GM12878 (cell line): ENCODE measurements around the gene ECPAS. TPM values are rescaled to one million over a fixed set of nuclear protein-coding genes. Genes with fewer than 3 reads are reported as not detected.

ENCODE experiments used
- ATAC-seq: fragments of 200-7000 bp; cut with Tn5 transposase; 3 replicates; pipeline ENCODE4 v1.9.1; 2020; ENCODE audit warnings: mild to moderate bottlenecking, moderate library complexity
- BruUV-seq: library from RNA; stranded (reverse); fragments of 400-500 nt; replicated peaks from 2 replicates; lab custom pipeline; 2021; lab: Mats Ljungman, UMichigan
- CTCF ChIA-PET: fragments of 300-600 bp; sonication (Branson Sonifier 250); formaldehyde crosslinking; extraction: SDS; loops from one replicate; lab custom pipeline; 2021; ENCODE audit warnings: inconsistent platforms; lab: Yijun Ruan, JAX
- POLR2A ChIA-PET: fragments of 350-600 bp; formaldehyde crosslinking; extraction: SDS; loops from one replicate; lab custom pipeline; 2021; ENCODE audit warnings: inconsistent platforms; lab: Charles Lee
- RAD21 ChIA-PET: fragments of 300-600 bp; sonication (Branson Sonifier 250); formaldehyde crosslinking; loops from one replicate; lab custom pipeline; 2023; ENCODE audit warnings: antibody characterized with exemption; ENCODE audit not compliant: unreplicated experiment; lab: Charles Lee
- SMC1A ChIA-PET: fragments of 300-600 bp; sonication (Branson Sonifier 250); formaldehyde crosslinking; loops from one replicate; lab custom pipeline; 2023; ENCODE audit not compliant: unreplicated experiment, uncharacterized antibody; lab: Charles Lee
- DNase-seq: peaks from one replicate; pipeline ENCODE4 v3.0.0-alpha.2; 2011; ENCODE audit warnings: low read depth, low spot score
- FAIRE-seq: peaks from 3 replicates; lab custom pipeline; 2011; peaks lifted over from hg19 to GRCh38; lab: Jason Lieb, UNC
- H2AFZ ChIP-seq: 2 replicates; pipeline ENCODE4 v1.6.0; 2011; ENCODE audit warnings: low read depth, low read length, control low read depth; ENCODE audit not compliant: control insufficient read depth
- H3K27ac ChIP-seq: 2 replicates; pipeline ENCODE4 v1.5.1; 2011; ENCODE audit warnings: control low read depth; ENCODE audit not compliant: control insufficient read depth, insufficient read depth
- H3K27me3 ChIP-seq, 2 experiments: replicated peaks in 1 of 2; 2 replicates each; pipeline versions ENCODE4 v1.6.0 to v1.6.1; 2011; ENCODE audit warnings: low read length in 1 of 2; ENCODE audit not compliant: control insufficient read depth in 2 of 2, insufficient read depth in 2 of 2
- H3K36me3 ChIP-seq, 2 experiments: 2 replicates each; pipeline ENCODE4 v1.5.1; 2011; ENCODE audit warnings: low read length in 1 of 2; ENCODE audit not compliant: control insufficient read depth in 2 of 2, insufficient read depth in 2 of 2
- H3K4me1 ChIP-seq: 2 replicates; pipeline ENCODE4 v1.6.1; 2011; ENCODE audit warnings: mild to moderate bottlenecking, low read length, moderate library complexity, mixed read lengths; ENCODE audit not compliant: control insufficient read depth, insufficient read depth
- H3K4me2 ChIP-seq: 2 replicates; pipeline ENCODE4 v1.6.0; 2011; ENCODE audit warnings: control low read depth; ENCODE audit not compliant: control insufficient read depth, insufficient read depth
- H3K4me3 ChIP-seq: fragments of 200-600 bp; sonication (generic); 2 replicates; pipeline ENCODE4 v1.5.1; 2016
- H3K79me2 ChIP-seq: 2 replicates; pipeline ENCODE4 v1.6.0; 2011; ENCODE audit warnings: low read length; ENCODE audit not compliant: control insufficient read depth, insufficient read depth
- H3K9ac ChIP-seq: 2 replicates; pipeline ENCODE4 v1.8.0; 2011; ENCODE audit warnings: low read length, control low read depth, mixed read lengths; ENCODE audit not compliant: control insufficient read depth, insufficient read depth
- H3K9me3 ChIP-seq: replicated peaks from 3 replicates; pipeline ENCODE4 v1.5.1; 2011; ENCODE audit warnings: mild to moderate bottlenecking, low read length; ENCODE audit not compliant: control insufficient read depth, insufficient read depth
- H4K20me1 ChIP-seq: 2 replicates; pipeline ENCODE4 v1.6.0; 2011; ENCODE audit not compliant: control insufficient read depth, insufficient read depth
- ATF7 ChIP-seq: fragments of 450-650 bp; IDR thresholded peaks from 2 replicates; pipeline ENCODE4 v1.6.1; 2016; ENCODE audit warnings: low read depth, mild to moderate bottlenecking
- CHD4 ChIP-seq: fragments of 200-600 bp; sonication (generic); IDR thresholded peaks from 2 replicates; pipeline ENCODE4 v1.6.1; 2016; ENCODE audit warnings: mild to moderate bottlenecking
- CREM ChIP-seq: IDR thresholded peaks from 2 replicates; pipeline ENCODE4 v1.6.1; 2014; ENCODE audit warnings: antibody characterized with exemption, low read depth
- ETV6 ChIP-seq, 2 experiments: fragments of 450-650 bp in 1 of 2; IDR thresholded peaks in 1 of 2; conservative IDR thresholded peaks in 1 of 2; 2 replicates each; pipeline ENCODE4 v1.6.1; 2014; ENCODE audit warnings: antibody characterized with exemption in 1 of 2, borderline replicate concordance in 1 of 2, low read depth in 1 of 2, mild to moderate bottlenecking in 1 of 2, moderate library complexity in 1 of 2
- GABPA ChIP-seq: IDR thresholded peaks from 2 replicates; pipeline ENCODE4 v1.6.1; 2014; ENCODE audit warnings: antibody characterized with exemption, low read depth, mild to moderate bottlenecking, inconsistent platforms
- LARP7 ChIP-seq: fragments of 450-650 bp; IDR thresholded peaks from 2 replicates; pipeline ENCODE4 v1.6.1; 2017; ENCODE audit warnings: mild to moderate bottlenecking
- MEF2B ChIP-seq: fragments of 450-650 bp; IDR thresholded peaks from 2 replicates; pipeline ENCODE4 v1.6.1; 2018; ENCODE audit warnings: mild to moderate bottlenecking, moderate library complexity; ENCODE audit not compliant: partially characterized antibody, poor library complexity, severe bottlenecking
- WGBS: methylation state at CpG from one replicate; pipeline ENCODE4 v1.1.6; 2016; ENCODE audit warnings: low lambda C conversion rate; ENCODE audit not compliant: insufficient replicate concordance, insufficient coverage; ENCODE audit errors: missing lambda C conversion rate; 5-methylcytosine and 5-hydroxymethylcytosine counted together
- in situ Hi-C: fragments of 300-500 bp; cut with MboI; formaldehyde crosslinking; loops from 9 replicates; pipeline ENCODE4 v1.14.3; 2018; ENCODE audit warnings: mixed read lengths
- intact Hi-C: fragments of 100-400 bp; cut with micrococcal nuclease; formaldehyde crosslinking; loops from one replicate; pipeline ENCODE4 v1.14.2; 2022; ENCODE audit not compliant: unreplicated experiment
- polyA plus RNA-seq, 11 experiments: library from polyadenylated mRNA; depleted of rRNA in 4 of 11; unstranded in 6 of 11; stranded (reverse) in 5 of 11; fragments of >200 nt; fragmentation: Nextera tagmentation in 4 of 11; fragmentation: Illumina TruSeq in 1 of 11; extraction: Ambion mirVana in 4 of 11; extraction: Trizol in 1 of 11; gene quantifications; 1 replicate in 1 of 11; 2 replicates in 10 of 11; pipeline versions ENCODE4 v1.2.1 to v1.2.3, GENCODE V29; 2011 to 2016; ENCODE audit warnings: inconsistent platforms in 2 of 11, missing spikeins in 2 of 11, low read depth in 1 of 11
- total RNA-seq, 4 experiments: library from RNA; depleted of rRNA in 3 of 4; stranded (reverse); fragments of >200 nt in 3 of 4; fragmentation: Illumina TruSeq in 1 of 4; extraction: Trizol in 1 of 4; gene quantifications; 2 replicates each; pipeline versions ENCODE4 v1.2.1 to v1.2.3, GENCODE V29; 2013 to 2021
- TF ChIP-seq, protein P1 (sequence below): fragments of 450-650 bp; conservative IDR thresholded peaks from 2 replicates; pipeline ENCODE4 v1.6.1; 2017; ENCODE audit warnings: mild to moderate bottlenecking, moderate library complexity

The ECPAS gene
- total and polyA plus RNA-seq, 10 of the 15 experiments (the other 5 are each of a cell fraction or from before 2014, with no cell fraction given) = 11.2 to 69.8 (median 50.1) TPM

DNA sequence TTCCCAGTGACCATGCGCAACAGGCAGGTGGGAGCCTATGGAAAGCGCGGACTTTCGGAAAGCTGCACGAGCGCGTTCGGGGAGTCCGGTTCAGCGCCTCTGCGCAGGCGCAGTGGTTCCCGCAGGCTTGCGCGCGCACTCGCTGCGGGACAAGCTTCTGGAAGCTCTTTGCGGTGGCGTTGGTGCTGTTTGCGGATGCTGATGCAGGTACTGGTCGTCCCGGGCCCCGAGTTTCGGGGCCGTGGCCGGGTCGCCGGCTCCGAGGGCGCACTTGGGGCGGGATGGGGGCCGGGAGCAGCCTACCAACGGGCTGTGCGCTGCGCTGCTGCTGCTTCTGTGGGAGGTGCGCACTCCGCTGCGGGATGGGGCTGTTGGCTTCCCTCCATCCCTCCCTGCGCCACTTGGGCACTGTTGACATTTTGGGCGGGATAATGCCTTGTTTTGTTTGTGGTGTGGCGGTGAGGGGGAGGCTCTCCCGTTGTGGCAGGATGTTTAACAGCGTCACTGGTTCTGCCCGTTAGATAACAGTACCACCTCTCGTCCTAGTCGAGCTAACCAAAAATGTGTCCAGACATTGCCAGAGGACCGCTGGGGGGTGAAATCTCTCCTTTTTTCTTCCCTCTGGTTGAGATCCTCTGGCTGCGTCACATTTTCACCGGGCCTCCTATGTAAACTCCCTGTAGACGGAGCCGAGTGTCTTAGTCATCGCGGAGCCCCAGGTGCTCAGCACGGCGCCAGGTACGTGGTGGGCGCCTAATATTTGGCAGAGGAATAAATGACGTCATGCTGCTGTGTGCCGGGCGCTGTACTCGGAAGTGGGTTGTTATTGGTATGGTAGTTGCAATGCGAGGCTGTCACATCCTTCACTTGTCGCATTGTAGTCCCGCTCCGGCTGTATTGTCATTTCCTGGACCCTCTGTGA lies 41.1 kb upstream of the ECPAS start, which contains the start of gene ZNF483:
Gene ZNF483, plus strand, starts transcription at position 124 of the 922 bp plus-strand sequence. CDS start 2,217 bp downstream, outside the sequence.
- POLR2A ChIA-PET = no interaction called here
- Histone ChIP-seq H4K20me1 (no peaks in the 10 kb centered on the region), H3K27ac (no peak within 1 kb of the TSS), H2AFZ (peak within 1 kb of the TSS; percentile 75), H3K79me2 (no peaks in the 10 kb centered on the region), H3K36me3 (no peaks in the 10 kb centered on the region), H3K4me3 (peak within 1 kb of the TSS; percentile 50; the same call in 1 of the 2 replicates), H3K9me3 (peaks cover 3% of the 10 kb centered on the region; the same call in 1 of the 3 replicates), H3K27me3 (no peaks in the 10 kb centered on the region), H3K4me2 (peak within 1 kb of the TSS; percentile 12), H3K4me1 (no peaks in the 10 kb centered on the region), H3K9ac (peak within 1 kb of the TSS; percentile 29; the same call in 1 of the 2 replicates)
- SMC1A ChIA-PET = no interaction called here
- in situ Hi-C loops = no loop called here
- intact Hi-C loops = no loop called here
- CTCF ChIA-PET = no interaction called here
- FAIRE-seq (no peak), ATAC-seq (no peak), DNase-seq (no peak)
- TF ChIP-seq MEF2B (no peak), ATF7 (peak; percentile 60), CHD4 (no peak), CREM (0 out of 2 replicates have a peak, but pooled peaks have one; percentile 15)
- RAD21 ChIA-PET = no interaction called here
- 24% methylated on average over 64 of the region's 66 CpGs for WGBS
- no TSS peak for BruUV-seq

DNA sequence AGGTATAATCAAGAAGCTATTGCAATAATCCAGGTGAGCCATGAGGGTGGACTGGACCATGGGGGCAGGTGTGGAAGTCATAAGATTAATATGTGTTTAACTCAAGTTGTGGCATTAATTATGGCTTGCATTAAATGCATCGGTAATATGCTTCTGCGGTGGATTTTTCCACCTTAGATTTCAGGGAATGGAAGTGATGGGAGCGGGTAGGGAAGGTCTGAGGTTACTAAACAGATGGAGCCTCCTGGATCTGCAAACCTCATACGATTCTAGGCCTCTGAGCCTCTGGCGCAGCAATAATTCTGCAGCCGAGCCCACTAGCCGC lies 40.5 kb upstream of the ECPAS start:
- no peak overlapping the region for H2AFZ ChIP-seq
- H3K9ac ChIP-seq = no peak overlapping the region
- FAIRE-seq (no peak), DNase-seq (no peak), ATAC-seq (no peak)
- intact Hi-C loops (no loop called here), in situ Hi-C loops (no loop called here)
- H3K4me2 ChIP-seq = peak overlapping the region; percentile 12
- H3K9me3 ChIP-seq = peaks cover 3% of the 10 kb centered on the region; the same call in 1 of the 3 replicates
- 58% methylated on average over 7 of the region's 7 CpGs for WGBS
- no peaks in the 10 kb centered on the region for H3K36me3 ChIP-seq
- H3K27me3 ChIP-seq = no peaks in the 10 kb centered on the region
- ChIA-PET CTCF (no interaction called here), SMC1A (no interaction called here), POLR2A (no interaction called here), RAD21 (no interaction called here)
- peak overlapping the region; percentile 50; the same call in 1 of the 2 replicates for H3K4me3 ChIP-seq
- BruUV-seq = no TSS peak
- H3K79me2 ChIP-seq = no peaks in the 10 kb centered on the region
- no peaks in the 10 kb centered on the region for H3K4me1 ChIP-seq
- TF ChIP-seq, protein P1, sequence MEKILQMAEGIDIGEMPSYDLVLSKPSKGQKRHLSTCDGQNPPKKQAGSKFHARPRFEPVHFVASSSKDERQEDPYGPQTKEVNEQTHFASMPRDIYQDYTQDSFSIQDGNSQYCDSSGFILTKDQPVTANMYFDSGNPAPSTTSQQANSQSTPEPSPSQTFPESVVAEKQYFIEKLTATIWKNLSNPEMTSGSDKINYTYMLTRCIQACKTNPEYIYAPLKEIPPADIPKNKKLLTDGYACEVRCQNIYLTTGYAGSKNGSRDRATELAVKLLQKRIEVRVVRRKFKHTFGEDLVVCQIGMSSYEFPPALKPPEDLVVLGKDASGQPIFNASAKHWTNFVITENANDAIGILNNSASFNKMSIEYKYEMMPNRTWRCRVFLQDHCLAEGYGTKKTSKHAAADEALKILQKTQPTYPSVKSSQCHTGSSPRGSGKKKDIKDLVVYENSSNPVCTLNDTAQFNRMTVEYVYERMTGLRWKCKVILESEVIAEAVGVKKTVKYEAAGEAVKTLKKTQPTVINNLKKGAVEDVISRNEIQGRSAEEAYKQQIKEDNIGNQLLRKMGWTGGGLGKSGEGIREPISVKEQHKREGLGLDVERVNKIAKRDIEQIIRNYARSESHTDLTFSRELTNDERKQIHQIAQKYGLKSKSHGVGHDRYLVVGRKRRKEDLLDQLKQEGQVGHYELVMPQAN = no peak
- TF ChIP-seq ETV6 (conservative IDR thresholded peaks at IDR 0.05 in 1 of 2, IDR thresholded peaks at IDR 0.05 in 1 of 2; ENCODE audit: borderline replicate concordance in 1 of 2, low read depth in 1 of 2) (no peak), GABPA (no peak), LARP7 (no peak)
- no peak overlapping the region for H3K27ac ChIP-seq
- no peaks in the 10 kb centered on the region for H4K20me1 ChIP-seq
